GM12873 (cell line): Measurements from ENCODE around the gene LAMTOR4.

Source experiments
- CTCF ChIP-seq: IDR thresholded peaks from 2 replicates; pipeline ENCODE4 v1.5.1; 2012; ENCODE audit warnings: low read depth, mild to moderate bottlenecking, moderate library complexity, low read length, control low read depth; ENCODE audit not compliant: insufficient read depth; ENCODE audit errors: missing control alignments

The LAMTOR4 gene

GRCh38 chr7:100152404-100152803 lies 3.7 kb downstream of the LAMTOR4 start:
- TF ChIP-seq CTCF, result no peak

GRCh38 chr7:100152937-100153666 lies 4.4 kb downstream of the LAMTOR4 start:
- no peak for TF ChIP-seq CTCF

GRCh38 chr7:100153708-100154535 lies 5.2 kb downstream of the LAMTOR4 start:
- TF ChIP-seq CTCF, result no peak

GRCh38 chr7:100154651-100155491 lies 6.2 kb downstream of the LAMTOR4 start:
- TF ChIP-seq CTCF, result no peak

- no peak for TF ChIP-seq CTCF
These were observed 7.0 kb downstream of the LAMTOR4 start for GRCh38 chr7:100155553-100156317.

- no peak for TF ChIP-seq CTCF
These were observed 7.8 kb downstream of the LAMTOR4 start for GRCh38 chr7:100156331-100157068.
